ENCODE results near the gene TRIO.

DNA sequence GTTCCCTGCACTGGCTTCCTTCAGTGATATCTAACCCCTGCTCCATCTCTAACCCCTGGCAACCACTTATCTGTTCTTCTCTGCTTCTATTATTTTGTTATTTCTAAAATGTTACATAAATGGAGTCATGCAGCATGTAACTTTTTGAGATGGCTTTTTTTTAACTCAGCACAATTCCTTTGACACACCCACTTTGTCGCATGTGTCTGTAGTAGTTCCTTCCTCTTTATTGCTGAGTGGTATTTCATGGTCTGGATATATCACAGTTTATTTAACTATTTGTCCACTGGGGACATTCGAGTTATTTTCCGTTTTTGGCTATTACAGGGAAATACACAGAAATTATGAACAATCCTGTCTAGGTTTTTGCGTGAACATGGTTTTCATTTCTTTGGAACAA, 200.2 kb downstream of the TRIO start:
- TF ChIP-seq ZNF174 (tag by site-specific recombination; IDR thresholded peaks at IDR 0.05): no peak
- TF ChIP-seq SP2 (tag by site-specific recombination; IDR thresholded peaks at IDR 0.05): no peak
- TF ChIP-seq, protein P1, sequence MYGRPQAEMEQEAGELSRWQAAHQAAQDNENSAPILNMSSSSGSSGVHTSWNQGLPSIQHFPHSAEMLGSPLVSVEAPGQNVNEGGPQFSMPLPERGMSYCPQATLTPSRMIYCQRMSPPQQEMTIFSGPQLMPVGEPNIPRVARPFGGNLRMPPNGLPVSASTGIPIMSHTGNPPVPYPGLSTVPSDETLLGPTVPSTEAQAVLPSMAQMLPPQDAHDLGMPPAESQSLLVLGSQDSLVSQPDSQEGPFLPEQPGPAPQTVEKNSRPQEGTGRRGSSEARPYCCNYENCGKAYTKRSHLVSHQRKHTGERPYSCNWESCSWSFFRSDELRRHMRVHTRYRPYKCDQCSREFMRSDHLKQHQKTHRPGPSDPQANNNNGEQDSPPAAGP (tag by site-specific recombination; IDR thresholded peaks at IDR 0.05): no peak
- TF ChIP-seq, protein P2, sequence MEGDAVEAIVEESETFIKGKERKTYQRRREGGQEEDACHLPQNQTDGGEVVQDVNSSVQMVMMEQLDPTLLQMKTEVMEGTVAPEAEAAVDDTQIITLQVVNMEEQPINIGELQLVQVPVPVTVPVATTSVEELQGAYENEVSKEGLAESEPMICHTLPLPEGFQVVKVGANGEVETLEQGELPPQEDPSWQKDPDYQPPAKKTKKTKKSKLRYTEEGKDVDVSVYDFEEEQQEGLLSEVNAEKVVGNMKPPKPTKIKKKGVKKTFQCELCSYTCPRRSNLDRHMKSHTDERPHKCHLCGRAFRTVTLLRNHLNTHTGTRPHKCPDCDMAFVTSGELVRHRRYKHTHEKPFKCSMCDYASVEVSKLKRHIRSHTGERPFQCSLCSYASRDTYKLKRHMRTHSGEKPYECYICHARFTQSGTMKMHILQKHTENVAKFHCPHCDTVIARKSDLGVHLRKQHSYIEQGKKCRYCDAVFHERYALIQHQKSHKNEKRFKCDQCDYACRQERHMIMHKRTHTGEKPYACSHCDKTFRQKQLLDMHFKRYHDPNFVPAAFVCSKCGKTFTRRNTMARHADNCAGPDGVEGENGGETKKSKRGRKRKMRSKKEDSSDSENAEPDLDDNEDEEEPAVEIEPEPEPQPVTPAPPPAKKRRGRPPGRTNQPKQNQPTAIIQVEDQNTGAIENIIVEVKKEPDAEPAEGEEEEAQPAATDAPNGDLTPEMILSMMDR (tag by site-specific recombination; IDR thresholded peaks at IDR 0.05): no peak
- no peak for TF ChIP-seq GLIS1 (tag by site-specific recombination; IDR thresholded peaks at IDR 0.05)
